NT2/D1 (cell line): ENCODE measurements around the gene PDE9A.

Source experiments
- YY1 ChIP-seq: IDR thresholded peaks from 2 replicates; pipeline ENCODE4 v1.6.1; 2011; ENCODE audit not compliant: insufficient read length, insufficient read depth
- ZNF274 ChIP-seq: IDR thresholded peaks from 2 replicates; pipeline ENCODE4 v1.6.1; 2011; ENCODE audit warnings: mild to moderate bottlenecking, low read depth, low read length

DNA sequence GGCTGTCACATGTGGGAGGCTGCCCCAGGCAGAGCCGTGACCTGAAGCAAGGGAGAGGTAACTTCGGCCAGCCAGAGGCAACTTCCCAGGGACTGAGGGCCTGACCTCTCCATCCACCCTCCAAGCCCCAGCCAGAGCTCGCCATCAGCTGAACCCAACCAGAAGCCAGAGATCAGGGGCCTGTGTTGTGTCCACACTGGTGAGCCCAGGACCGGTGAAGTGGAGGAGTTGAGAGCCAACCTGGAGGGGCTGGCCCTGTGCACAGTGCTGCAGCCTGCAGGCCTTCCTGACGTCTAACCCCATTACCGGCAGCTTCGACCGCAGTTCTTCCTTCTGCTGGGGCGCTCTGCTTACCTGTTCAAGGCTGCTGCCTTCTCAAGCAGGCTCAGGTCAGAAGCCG is 19.6 kb upstream of the PDE9A start:
- TF ChIP-seq ZNF274 (no peak), YY1 (no peak)
